ENCODE measurements around the gene PAX5.

PAX5 gene

GRCh38 chr9:36914212-36914577 lies 119.9 kb downstream of the PAX5 start:
- TF ChIP-seq CTCF (IDR thresholded peaks at IDR 0.05), result 0 out of 2 replicates have a peak, but pooled peaks have one; percentile 2
- TF ChIP-seq ZFX (IDR thresholded peaks at IDR 0.05; ENCODE audit: borderline replicate concordance), result no peak
- H3K27ac ChIP-seq, result no peak overlapping the region

DNA sequence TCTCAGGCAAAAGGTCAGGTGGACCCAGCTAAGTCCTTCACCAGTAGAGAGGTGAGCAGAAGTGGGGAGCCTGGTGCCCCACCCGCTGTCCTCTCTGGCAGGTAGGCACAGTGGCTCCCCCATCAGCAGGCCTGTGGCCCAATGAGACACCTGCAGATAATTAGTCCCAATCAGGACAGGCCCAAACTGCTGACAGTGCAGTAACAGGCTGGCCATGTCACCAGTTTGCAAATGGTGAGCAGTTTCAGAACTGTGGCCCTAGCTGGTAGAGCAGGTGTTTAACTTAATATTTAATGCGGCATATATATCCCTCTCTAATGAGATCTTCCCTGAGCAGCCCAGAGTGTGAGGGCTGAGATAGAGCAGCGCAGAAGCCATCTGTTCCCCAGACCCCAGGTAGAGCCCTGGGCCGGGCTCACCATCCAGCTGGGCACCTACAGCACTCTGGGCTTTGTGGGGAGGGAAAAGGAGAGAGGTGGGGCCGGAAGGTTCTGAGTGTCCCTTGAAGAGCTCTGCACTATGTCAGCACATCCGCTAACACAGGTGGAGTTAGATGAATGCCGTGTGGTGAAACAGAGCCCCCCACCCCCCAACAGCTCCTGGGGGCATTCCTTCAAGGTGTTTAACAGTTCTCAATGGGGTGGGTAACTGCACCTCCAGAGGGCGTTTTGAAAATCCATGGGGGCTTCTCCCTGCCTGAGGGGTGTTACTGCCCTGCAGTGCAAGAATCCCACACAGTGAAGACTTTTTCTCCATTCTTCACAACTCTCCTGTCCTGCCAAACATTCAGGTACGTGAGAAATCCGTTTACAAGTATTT lies 120.5 kb downstream of the PAX5 start:
- no peak overlapping the region for H3K27ac ChIP-seq
- TF ChIP-seq ZFX (IDR thresholded peaks at IDR 0.05; ENCODE audit: borderline replicate concordance), result no peak
- TF ChIP-seq CTCF (IDR thresholded peaks at IDR 0.05), result 0 out of 2 replicates have a peak, but pooled peaks have one; percentile 18

DNA sequence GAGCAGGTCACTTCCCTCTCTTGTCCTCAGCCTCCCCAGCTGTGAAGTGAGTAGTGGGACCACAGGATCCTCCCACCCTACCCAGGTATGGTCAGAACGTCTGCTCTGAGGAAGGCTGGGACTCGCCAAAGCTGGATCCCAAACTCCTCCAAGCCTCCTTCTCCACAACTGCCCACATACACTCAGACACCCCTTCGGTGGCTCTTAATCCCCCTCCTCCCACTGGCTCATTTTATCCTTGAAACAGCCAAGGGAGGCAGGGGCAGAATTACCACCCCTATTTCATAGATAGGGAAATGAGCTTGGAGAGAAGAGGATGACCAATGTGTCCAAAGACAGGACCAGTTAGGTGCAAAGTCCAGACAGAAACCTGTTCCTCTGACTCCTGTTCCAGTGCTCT lies 121.4 kb downstream of the PAX5 start:
- TF ChIP-seq CTCF (IDR thresholded peaks at IDR 0.05) (no peak), ZFX (IDR thresholded peaks at IDR 0.05; ENCODE audit: borderline replicate concordance) (no peak)
- H3K27ac ChIP-seq, result no peak overlapping the region

DNA sequence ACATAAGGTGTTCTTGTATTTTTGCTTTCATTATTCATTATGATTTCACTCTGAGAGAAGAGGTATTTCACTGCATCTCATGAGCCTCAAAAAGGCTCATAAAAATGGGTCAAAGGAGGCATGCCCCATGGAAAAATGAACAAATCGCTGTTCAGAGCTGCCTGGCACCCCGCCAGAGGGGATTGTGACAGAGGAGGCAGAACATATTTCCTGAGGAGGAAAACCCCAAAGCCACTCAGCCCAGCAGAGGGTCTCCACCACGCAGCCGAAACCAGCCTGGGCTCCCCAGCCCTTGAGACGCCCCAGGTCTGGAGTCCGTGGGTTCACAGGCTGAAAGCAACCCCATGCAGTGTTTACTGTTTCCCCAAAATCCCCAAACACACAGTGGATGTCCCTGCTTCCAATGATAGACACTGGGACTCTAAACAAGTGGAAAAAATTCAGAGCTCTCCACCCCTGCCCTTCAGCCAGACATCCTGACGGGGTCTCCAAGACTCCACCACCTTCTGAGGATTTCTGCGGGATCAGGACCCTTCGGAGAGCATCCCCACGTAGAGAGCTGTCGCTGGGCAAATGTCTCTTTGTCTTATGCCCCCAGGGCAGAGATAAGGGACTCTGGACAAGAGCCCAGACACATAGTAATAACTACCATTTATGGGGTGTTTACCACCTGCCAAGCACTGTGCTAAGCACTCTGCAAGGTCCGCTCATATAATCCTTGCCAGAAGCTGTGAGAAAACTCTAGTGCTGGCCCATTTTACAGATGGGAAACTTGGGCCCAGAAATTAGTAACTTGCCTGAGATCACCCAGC lies 122.3 kb downstream of the PAX5 start:
- TF ChIP-seq ZFX (IDR thresholded peaks at IDR 0.05; ENCODE audit: borderline replicate concordance), result no peak
- TF ChIP-seq CTCF (IDR thresholded peaks at IDR 0.05), result no peak
- no peak overlapping the region for H3K27ac ChIP-seq

- H3K27ac ChIP-seq, result no peak overlapping the region
- no peak; the same call in 1 of the 2 replicates for TF ChIP-seq CTCF (IDR thresholded peaks at IDR 0.05)
- no peak for TF ChIP-seq ZFX (IDR thresholded peaks at IDR 0.05; ENCODE audit: borderline replicate concordance)
Observed at GRCh38 chr9:36911037-36911436, 123.0 kb downstream of the PAX5 start.

DNA sequence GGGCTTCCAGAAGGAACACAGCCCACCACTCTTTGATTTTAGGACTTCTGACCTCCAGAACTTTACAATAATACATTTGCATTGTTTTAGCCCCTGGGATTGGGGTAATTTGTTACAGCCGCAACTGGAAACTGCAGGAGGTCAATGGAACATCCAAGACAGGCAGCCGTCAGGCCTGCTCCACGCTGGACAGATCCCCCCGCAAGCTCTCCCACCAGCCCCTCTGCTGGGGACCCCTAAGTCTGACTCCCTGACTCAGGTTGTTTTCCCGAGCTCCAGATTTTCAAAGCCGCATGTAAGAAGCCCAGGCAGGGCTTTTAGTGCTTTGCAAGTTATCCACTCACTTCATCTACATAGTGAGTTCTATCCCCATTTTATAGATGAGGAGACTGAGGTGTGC lies 127.6 kb downstream of the PAX5 start:
- TF ChIP-seq ZFX (IDR thresholded peaks at IDR 0.05; ENCODE audit: borderline replicate concordance), result no peak
- H3K27ac ChIP-seq, result no peak overlapping the region

GRCh38 chr9:36905101-36906066 lies 128.7 kb downstream of the PAX5 start:
- TF ChIP-seq ZFX (IDR thresholded peaks at IDR 0.05; ENCODE audit: borderline replicate concordance) (no peak), CTCF (IDR thresholded peaks at IDR 0.05) (peak; percentile 32)
- H3K27ac ChIP-seq, result no peak overlapping the region
